ENCODE data around the gene ARAP1.

Gene ARAP1

DNA sequence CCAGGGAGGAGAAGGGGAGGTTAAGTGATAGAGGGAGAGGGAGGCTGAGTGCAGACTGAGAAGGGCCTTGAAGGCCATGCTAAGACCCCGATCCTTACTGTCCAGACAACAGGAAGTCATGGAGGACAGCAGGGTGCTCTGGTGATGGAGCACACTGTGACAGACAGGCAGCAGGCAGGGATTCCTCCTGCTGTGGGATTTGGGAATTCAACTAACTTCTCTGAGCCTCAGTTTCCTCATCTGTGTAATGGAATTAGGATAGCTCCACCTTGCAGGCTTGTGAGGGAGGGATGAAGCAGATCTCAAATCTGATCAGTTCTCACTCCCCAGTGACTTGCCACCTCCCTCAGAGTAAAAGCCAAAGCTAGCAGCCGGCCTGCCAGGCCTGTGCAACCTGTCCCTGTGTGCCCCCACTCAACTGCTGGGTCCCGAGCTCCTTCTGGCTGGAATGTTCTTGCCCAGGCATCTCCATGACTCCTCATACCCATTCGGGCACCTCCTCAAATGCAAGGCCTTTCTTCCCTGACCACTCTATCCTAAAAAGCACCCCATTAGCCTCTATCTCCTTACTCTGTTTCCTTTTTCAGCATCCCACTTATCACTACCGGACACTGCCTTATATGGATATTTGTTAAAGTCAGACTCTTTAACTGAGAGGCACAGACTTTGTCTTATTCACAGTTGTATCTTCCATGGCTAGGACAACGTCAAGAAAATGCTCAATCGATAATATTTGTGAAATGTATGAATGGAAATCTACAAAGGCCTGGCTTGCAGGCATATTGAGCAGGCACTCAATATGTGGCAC lies 9.5 kb downstream of the ARAP1 start:
- no peak for DNase-seq (ENCODE audit: low read depth)
- no peak for TF ChIP-seq CTCF (IDR thresholded peaks at IDR 0.05; ENCODE audit: control insufficient read depth, extremely low read depth, insufficient read depth)
- no peak overlapping the region for H3K4me3 ChIP-seq (ENCODE audit: low read depth, low read length)

- no peak for TF ChIP-seq CTCF (IDR thresholded peaks at IDR 0.05; ENCODE audit: control insufficient read depth, extremely low read depth, insufficient read depth)
- peak; percentile 65 for DNase-seq (ENCODE audit: low read depth)
- no peak overlapping the region for H3K4me3 ChIP-seq (ENCODE audit: low read depth, low read length)
These were observed 10.2 kb downstream of the ARAP1 start for GRCh38 chr11:72741849-72742512.

- no peak for DNase-seq (ENCODE audit: low read depth)
- no peak overlapping the region for H3K4me3 ChIP-seq (ENCODE audit: low read depth, low read length)
- no peak for TF ChIP-seq CTCF (IDR thresholded peaks at IDR 0.05; ENCODE audit: control insufficient read depth, extremely low read depth, insufficient read depth)
These were observed 10.8 kb downstream of the ARAP1 start for GRCh38 chr11:72741429-72741833.

GRCh38 chr11:72740562-72741428 lies 11.4 kb downstream of the ARAP1 start:
- no peak for DNase-seq (ENCODE audit: low read depth)
- H3K4me3 ChIP-seq (ENCODE audit: low read depth, low read length): no peak overlapping the region
- no peak for TF ChIP-seq CTCF (IDR thresholded peaks at IDR 0.05; ENCODE audit: control insufficient read depth, extremely low read depth, insufficient read depth)

DNA sequence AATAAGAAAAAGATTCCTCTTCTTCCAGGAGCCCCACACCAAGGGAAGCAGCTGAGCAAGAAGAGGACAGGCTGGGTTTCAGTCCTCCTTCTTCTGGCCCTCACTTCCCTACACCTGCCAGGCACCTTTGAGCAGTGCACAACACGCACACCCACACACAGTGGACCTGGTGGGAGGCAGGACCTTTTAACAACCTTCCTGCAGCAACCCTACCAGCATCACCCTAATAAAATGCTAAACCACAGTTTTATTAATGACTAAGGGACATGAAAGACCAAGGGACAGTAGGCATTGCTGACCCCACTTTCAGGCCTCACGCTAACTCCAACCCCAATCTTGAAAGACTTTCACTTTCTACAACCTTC lies 12.2 kb downstream of the ARAP1 start:
- H3K4me3 ChIP-seq (ENCODE audit: low read depth, low read length): no peak overlapping the region
- no peak for DNase-seq (ENCODE audit: low read depth)
- TF ChIP-seq CTCF (IDR thresholded peaks at IDR 0.05; ENCODE audit: control insufficient read depth, extremely low read depth, insufficient read depth): no peak

GRCh38 chr11:72739240-72740059 lies 12.8 kb downstream of the ARAP1 start:
- no peak overlapping the region for H3K4me3 ChIP-seq (ENCODE audit: low read depth, low read length)
- DNase-seq (ENCODE audit: low read depth): no peak
- TF ChIP-seq CTCF (IDR thresholded peaks at IDR 0.05; ENCODE audit: control insufficient read depth, extremely low read depth, insufficient read depth): no peak
